VCaP (cell line): ENCODE results near the gene FANCD2.

Source experiments
- H3K27ac ChIP-seq: fragments of 450-650 bp; 2 replicates; pipeline ENCODE4 v1.5.1; 2017
- TF ChIP-seq, protein P1 (sequence below): fragments of 450-650 bp; conservative IDR thresholded peaks from 2 replicates; pipeline ENCODE4 v1.5.1; 2017; ENCODE audit warnings: mild to moderate bottlenecking, moderate library complexity

FANCD2 gene

DNA sequence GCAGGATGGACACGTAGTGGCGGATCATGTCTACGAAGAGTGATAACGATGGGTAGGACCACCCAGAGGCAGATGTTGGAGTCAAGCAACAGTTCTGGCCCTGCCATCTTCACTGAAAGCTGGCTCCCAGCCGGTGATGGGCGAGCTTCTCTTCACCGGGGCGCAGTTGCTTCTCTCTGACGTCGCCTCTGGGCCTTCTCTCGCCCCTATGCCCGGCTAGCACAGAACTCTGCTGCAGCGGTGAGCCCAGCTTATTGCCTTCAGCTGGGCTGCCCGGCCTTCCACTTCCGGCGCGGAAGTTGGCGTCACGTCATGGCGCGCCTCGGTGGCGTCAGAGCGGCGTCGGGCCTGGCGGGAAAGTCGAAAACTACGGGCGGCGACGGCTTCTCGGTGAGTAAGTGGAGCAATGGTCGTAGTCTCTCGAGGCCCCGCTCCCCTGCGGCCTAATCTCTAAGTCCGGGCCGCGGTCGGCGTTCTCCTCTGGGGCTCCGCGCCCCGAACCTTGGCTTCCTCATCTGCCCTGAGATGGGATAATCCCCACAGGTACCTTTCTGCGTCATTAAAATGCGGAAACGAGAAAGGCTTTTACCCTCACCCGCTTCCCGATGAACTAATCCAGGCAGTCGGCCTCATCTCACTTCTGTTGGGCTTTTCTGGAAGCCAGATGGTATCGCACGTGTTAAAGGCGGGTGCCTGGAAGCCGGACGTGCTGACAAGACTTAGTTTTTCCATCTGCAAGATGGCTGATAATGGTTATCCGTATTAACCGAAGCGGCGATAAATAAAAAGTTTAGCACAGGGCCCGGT, at the start of gene FANCD2:
FANCD2 (plus strand) TSS at position 354 of the 807 bp plus-strand sequence. CDS start 2,221 bp downstream, outside the sequence.
- TF ChIP-seq, protein P1, sequence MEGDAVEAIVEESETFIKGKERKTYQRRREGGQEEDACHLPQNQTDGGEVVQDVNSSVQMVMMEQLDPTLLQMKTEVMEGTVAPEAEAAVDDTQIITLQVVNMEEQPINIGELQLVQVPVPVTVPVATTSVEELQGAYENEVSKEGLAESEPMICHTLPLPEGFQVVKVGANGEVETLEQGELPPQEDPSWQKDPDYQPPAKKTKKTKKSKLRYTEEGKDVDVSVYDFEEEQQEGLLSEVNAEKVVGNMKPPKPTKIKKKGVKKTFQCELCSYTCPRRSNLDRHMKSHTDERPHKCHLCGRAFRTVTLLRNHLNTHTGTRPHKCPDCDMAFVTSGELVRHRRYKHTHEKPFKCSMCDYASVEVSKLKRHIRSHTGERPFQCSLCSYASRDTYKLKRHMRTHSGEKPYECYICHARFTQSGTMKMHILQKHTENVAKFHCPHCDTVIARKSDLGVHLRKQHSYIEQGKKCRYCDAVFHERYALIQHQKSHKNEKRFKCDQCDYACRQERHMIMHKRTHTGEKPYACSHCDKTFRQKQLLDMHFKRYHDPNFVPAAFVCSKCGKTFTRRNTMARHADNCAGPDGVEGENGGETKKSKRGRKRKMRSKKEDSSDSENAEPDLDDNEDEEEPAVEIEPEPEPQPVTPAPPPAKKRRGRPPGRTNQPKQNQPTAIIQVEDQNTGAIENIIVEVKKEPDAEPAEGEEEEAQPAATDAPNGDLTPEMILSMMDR = no peak
- H3K27ac ChIP-seq = peak within 1 kb of the TSS; percentile 76

DNA sequence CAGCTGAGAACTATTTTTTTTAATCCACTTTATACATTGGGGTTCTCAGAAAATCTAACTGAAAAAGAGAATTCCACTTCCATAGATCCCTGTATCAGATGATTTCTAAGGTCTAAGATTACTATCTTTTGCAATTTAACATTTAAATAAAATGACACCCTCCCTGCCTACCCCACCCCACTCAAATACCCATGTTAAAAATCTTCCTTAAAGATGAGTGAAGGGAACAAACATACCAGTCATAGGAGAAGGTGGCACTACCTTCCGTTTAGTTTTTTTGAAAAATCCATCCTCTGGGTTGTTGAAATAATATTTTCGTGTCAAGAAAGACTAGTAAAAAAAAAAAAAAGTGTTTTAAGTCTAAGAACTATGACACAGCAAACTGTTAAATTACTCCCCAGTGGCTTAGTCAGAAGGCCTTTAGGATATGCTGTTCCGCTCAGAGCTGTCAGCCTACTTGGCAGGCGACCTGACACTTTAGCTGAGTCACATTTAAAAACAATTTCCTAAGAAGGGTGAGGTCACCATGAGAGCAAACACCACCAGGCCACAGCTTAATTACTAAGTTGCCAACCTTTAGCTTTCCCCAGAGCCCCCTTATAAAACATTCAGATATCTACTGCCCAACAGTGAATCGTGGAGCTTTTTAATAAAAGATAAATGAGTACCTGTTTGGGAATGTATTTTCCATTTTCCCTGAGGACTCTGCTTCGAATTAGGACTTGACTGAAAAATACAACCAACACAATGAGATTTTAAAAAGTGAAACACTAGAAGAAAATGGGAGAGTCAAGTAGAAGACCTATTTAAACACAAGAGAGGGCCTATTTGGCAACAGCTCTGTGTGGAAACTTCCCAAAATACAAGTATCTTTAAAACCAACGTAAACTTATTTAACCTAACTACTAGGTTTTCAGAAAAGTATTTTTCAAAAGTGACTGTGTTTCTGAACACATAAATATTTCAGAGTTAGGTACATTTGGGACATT, 49.2 kb upstream of the FANCD2 start:
- TF ChIP-seq, protein P1 = no peak
- H3K27ac ChIP-seq = no peak overlapping the region

DNA sequence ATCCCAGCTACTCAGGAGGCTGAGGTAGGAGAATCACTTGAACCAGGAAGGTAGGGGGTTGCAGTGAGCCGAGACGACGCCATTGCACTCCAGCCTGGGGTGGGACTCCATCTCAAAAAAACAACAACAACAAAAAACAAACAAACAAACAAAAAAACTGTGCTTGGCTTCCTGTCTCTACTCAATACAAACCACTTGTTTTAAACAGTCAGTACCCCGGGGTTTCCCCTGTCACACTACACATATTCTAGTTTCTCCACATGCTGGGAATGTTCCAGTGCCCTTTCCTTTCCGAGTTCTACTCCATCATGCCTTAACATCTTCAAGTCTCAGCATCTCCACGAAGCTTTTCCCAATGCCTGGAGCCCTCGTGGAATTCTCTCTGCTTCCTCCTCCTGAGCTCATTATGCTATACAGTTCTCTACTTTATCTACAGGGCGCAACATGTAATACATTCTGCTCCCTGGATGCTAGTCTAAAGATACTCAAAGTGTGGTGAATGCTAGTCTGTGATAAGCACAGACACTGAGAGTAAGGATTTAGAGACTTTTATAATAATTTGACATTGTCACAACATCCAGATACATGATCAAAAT, 47.4 kb upstream of the FANCD2 start:
- no peak overlapping the region for H3K27ac ChIP-seq
- TF ChIP-seq, protein P1 = no peak

GRCh38 chr3:9980251-9980650, 46.0 kb upstream of the FANCD2 start:
- TF ChIP-seq, protein P1 = no peak
- H3K27ac ChIP-seq = no peak overlapping the region

- peak overlapping the region; percentile 75 for H3K27ac ChIP-seq
- TF ChIP-seq, protein P1 = no peak
These were observed 40.0 kb upstream of the FANCD2 start for GRCh38 chr3:9986230-9986725.

DNA sequence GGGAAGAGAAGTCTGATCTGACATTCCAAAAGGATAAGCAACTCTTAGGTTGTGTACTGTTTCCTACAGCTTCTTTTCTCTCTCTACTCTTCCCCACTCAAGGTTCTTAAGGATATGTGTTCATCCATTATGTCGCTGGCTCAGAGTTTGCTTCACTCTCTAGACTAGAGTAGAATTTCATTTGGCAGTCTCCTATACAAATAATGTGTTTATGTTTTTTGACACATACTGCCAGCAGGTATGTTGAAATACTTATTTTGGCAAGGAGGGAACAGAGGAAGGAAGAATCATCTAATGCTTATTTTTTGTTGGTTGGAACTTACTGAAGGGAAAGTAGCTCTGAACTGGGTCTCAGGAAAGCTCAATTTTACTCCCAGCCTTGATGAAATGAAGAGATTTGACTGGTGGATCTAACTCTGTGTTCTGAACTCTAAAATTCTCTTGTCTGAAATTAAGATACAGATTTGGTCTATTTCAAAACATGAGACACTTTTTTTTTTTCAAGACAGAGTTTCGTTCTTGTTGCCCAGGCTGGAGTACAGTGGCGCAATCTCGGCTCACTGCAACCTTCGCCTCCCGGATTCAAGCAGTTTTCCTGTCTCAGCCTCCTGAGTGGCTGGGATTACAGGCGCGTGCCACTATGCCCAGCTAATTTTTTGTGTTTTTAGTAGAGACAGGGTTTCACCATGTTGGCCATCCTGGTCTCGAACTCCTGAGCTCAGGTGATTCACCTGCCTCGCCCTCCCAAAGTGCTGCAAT, 32.0 kb upstream of the FANCD2 start:
- TF ChIP-seq, protein P1 = no peak
- no peak overlapping the region for H3K27ac ChIP-seq
